Measurements from ENCODE around the gene SNAPIN.
"Not testable (repeated sequence)": the region's sequence is repeated elsewhere in the genome, so short reads cannot be mapped to it uniquely, and the experiment has no call there.

Gene SNAPIN

DNA sequence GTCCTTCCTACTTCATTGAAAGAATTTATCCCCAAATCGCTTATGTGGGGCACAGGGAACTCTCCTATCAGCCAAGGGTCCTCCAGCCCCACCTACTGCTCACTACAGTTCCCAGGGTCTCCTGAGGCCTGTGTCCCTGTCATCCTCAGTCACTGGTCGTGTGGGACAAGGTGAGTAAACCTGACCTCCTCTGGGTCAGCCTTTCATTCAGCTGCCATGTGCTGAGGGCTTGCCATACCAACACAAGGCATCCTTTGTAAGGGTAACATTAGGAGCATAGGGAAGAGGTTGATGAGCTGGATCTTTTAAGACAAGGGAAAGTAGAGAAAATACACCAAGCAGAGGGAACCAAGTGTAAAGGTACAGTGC is 11.2 kb upstream of the SNAPIN start:
- no peak for DNase-seq (ENCODE audit: low read depth)

DNA sequence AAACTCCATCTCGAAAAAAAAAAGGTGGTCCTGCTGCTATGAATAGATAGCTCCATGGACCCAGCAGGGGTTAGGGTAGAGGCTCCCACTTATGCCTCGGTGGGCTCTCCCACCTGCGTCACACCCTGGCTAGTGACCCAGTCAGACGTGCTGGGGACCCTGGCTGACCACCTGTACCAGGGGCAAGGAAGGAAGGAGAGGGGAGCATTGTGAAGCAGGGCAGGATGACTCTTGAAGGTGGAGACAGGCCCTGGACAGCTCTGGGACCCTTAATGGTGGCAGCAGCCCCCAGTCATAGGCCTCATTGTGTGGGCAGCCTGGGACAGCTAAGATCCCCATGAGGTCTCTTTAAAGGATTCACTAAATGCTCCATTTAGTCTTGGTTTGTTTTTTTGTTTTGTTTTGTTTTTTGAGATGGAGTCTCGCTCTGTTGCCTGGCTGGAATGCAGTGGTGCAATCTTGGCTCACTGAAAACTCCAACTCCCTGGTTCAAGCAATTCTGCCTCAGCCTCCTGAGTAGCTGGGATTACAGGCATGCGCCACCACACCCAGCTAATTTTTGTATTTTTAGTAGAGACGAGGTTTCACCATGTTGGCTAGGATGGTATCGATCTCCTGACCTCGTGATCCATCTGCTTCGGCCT is 10.4 kb upstream of the SNAPIN start:
- DNase-seq (ENCODE audit: low read depth), result no peak

DNA sequence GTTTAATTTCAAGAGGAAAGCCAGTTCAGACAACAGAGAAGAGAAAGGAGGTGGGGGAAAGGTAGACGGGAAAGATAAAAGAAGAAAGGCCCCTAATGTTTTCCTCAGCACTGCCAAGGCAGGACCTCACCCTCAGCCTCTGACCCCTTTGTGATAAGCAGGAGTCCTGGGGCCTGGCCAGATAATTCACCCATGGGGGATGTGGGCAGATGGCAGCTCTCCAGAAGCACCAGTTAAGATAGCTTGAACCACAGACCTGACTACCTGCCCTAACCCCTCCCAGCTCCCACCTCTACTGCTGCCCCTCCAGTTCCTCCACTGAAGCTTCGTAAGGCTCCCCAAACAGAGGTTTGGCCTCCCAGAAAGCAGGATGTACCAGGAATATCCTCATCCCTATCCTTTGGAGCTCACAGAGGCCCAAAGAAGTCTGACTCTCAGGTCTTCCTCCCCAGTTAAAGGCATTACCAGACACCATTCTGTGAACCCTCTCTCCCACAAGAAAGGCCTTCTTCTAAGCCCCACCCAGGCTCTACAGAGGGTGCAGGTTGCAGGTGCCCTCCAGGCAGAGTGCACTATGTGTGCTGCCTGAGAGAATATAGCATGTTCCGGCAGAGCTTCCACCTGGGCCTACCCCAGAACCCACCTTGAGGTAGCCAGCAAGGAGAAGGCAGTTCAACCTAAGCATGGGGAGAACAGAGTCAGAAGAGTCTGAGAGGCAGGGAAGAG is 9.2 kb upstream of the SNAPIN start:
- DNase-seq (ENCODE audit: low read depth), result no peak

DNA sequence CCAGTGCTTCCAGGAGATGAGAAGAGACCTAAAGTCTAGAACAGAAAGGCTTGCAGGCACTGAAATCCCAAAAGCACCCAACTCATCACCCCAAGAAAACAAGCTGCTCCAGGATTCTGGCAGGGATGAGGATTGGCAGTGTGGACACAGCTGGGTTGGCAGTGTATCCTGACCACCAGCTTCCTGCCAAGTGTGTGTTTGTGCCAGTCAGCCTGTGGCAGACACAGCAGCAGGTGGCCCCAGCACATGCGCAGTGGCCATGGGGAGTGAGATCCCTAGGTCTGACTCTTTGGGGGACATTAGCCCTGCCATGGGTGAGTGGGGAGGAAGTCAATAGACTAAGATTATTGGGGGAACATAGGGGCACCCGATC is 8.7 kb upstream of the SNAPIN start:
- DNase-seq (ENCODE audit: low read depth), result no peak

DNA sequence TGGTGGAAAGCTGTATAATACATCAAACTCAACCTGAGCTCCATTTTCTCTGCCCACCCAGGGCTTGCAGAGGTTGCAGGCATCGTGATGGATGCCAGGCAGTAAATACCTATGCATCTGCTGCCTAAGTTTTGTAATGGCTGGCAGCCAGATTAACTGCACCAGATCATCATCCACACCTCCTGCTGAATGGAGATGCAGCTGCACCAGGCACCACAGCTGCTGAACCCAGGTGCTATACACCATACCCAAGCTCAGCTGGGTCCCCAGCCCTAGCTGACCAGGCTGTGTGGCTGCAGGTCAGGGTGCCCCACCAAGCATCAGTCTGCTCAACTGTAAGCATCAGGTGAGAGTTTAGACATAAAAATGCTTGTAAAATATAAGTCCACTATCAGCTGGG is 6.7 kb upstream of the SNAPIN start:
- no peak for DNase-seq (ENCODE audit: low read depth)

DNA sequence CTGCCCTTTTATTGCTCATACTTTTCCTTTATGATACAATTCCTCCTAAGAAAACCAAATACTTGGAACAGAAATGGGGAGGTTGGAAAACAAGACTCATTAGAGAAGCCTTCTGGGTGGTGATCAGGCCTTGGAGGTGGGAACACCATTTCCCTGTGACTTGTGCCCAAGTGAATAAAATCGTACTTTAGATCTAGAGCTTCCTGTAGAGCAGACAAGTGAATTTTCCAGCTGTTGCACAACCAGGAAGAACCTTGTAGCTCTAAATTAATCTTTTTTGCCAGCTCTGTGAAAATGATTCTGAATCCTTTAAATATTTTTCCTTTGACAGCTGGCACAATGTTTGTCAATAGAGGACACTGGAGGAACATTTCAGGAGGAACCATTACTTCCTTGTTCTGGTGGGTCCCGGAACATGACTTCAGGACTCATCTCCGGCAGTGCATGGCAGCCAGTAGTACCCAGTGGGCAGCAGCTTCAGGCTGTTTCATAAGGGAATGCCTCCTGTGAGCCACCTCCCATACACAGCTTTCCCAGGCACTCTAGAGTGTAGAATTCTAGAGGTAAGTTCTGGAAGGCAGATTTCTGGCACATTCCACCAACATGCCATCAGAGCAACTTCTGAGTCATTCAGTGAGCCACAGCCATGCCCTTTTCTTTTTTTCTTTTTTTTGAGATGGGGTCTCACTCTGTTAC is 5.5 kb upstream of the SNAPIN start:
- no peak for DNase-seq (ENCODE audit: low read depth)

DNA sequence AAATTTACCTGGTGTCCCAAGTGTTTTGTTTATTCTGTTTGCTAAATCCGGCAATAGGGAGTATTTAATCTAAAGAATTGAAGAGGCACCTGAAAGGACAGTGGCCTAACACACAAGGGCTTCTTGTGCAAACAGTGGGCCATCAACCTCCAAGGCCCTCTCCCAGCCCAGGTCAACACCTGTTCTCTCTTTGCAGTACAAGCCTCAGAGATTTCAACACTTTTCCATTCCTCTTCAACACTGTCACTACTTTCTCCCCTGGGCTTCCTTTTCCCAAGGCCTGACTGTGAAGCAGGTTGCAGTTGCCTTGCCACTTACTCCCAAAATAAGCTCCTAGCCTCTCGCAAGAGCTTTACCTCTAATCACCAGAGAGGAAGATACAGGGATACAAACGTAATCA is 3.2 kb upstream of the SNAPIN start:
- DNase-seq (ENCODE audit: low read depth), result no peak

DNA sequence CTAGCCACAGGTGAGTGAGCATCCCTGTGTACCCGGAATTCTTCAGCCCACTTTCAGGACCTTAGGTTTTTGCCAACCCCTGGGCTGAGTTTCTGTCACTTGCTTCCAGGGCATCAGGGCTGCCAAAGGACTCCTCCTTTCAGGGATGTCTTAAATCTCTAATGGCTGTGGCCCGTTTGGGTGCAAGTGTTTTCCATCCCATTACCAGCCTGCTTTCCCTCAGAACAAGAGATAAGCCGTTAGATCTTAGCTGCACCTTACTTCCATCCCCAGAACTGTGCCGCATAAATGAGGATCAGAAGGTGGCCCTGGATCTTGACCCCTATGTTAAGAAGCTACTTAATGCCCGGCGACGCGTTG is 652 bp downstream of the SNAPIN start:
- no peak for DNase-seq (ENCODE audit: low read depth)

DNA sequence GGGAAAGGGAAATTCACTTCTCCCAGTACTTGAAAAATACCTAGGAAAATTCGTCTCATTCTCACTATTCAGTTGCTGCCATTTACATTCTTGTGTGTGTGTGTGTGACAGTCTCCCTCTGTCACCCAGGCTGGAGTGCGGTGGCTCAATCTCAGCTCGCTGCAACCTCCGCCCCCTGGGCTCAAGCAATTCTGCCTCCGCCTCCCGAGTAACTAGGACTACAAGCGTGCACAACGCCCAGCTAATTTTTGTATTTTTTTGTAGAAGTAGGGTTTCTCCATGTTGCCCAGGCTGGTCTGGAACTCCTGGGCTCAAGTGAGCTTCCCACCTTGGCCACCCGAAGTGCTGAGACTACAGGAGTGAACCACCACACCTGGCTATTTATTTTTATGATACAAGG is 1.2 kb downstream of the SNAPIN start:
- DNase-seq (ENCODE audit: low read depth), result no peak

DNA sequence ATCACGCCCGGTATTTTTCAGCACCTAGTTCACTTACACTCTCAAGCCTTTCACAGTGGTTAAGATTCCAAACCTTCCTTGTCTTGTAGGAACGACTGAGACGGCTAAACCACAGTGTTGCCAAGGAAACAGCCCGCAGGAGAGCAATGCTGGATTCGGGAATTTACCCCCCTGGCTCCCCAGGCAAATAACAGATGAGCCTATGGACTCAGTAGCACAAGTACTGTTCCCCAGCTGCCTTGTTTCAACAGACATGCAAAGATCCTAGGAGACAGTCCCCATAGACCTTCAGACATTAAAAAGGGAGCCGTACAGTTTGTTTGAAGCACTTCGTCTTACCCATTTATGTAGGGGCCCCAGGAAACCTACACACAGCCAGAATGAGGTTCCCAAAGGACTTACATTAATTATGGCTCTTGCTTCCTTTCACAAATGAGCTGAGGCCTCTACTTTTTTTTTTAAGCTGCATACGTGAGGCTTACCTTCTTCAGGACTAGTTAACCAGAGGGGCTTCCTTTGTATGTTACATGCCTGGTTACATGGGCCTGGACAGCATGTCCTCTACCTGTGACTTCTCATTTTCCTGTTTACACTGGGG is 2.7 kb downstream of the SNAPIN start:
- DNase-seq (ENCODE audit: low read depth), result no peak

DNA sequence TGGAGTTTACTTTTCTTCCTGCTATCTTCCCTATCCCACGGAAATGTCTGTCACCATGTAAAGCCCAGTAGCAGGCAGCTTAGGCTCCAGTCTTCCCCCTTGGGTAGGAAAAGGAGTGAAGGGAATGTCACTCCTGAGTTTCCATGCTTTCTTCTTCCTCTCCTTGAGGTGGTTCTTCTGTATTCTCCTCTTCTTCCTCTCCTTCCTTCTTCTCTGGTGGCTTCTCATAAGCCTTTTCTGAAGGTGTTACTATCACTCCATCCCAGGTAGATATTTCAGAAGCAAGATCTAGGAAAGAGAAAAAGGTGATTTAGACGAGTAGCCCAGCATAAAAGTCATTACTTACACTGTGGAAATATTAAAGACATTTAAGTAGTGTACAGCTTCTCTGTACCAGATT is 3.8 kb downstream of the SNAPIN start:
- no peak for DNase-seq (ENCODE audit: low read depth)

DNA sequence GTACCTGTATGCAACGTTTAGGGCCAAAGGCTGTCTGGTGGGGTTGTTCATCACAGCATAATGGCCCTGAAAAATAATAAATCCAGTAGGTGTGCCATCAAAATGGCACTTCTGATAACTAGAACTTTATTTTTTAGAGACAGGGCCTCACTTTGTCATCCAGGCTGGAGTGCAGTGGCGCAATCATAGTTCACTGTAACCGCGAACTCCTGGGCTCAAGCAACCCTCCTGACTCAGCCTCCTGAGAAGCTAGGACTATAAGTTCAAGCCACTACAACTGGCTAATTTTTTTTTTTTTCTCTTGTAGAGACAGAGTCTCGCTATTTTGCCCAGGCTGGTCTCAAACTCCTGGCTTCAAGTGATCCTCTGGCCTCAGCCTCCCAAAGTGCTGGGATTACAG is 4.7 kb downstream of the SNAPIN start:
- no peak for DNase-seq (ENCODE audit: low read depth)

DNA sequence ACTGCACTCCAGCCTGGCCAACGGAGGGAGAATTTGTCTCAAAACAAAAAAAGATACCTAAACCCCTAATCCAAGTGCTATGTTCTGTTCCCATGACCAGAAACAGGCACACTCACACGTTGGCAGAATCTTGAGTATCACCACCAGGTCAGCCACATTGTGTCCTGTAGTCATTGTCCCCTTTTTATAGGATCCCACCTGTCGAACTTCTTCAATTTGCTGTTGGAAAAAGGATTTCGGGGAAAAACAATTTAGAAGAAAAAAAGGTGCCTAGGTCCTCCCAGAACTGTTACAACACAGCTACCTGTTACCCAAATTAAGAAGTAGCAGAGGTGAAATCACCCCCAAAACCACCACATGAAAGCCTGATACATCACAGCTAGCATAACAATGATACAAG is 8.9 kb downstream of the SNAPIN start:
- no peak for DNase-seq (ENCODE audit: low read depth)

DNA sequence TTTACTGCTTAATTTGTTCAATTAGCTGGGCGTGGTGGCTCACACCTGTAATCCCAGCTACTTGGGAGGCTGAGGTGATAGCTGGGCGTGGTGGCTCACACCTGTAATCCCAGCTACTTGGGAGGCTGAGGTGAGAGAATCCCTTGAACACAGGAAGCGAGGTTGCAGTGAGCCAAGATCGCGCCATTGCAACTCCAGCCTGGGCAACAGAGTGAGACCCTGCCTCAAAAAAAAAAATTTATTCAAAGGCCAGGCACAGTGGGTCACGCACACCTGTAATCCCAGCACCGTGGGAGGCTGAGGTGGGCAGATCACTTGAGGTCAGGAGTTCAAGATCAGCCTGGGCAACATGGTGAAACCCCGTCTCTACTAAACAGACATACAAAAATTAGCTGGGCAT is 10.2 kb downstream of the SNAPIN start:
- DNase-seq (ENCODE audit: low read depth), result not testable (repeated sequence)

DNA sequence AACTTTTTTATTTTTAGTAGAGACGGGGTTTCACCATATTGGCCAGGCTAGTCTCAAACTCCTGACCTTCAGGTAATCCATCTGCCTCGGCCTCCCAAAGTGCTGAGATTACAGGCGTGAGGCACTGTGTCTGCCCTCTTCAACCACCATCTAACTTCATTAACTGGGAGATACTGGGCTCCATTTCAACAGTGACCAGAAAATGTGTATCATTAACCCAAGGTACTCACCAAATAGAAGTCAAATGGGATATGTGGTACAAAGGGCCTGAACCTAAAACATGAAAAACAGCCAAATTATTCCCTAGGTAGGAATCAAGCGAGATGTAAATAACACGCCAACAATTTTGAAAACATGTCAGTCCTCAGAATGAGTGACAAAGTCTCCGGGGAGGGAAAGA is 11.1 kb downstream of the SNAPIN start:
- no peak for DNase-seq (ENCODE audit: low read depth)

DNA sequence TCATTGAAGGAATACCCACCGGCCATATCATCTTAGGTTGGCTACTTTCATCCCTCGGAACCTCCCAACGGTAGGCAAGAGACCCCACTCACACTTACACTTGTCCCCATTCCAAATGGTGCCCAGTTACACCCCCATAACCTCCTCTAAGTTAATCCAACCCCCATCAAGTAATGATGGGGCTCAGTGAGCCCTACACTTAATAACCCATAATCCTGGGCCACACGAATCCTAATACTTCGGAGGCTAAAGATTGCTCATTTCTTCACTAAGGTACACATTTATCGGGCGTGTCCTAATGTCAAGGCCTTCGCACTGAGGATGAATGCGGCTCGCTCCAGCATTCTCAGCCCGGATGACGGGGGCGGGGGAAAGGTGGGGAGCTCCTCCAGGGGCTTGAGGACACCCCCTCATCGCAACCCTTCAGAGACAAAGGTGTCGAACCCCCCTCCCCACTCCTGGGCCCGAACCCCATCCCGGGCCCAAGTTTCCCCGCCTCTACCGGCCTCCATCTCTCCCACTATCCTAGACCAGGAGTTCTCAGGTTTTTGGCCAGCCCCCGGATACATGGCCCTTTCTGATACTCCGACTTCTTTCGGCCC is 11.9 kb downstream of the SNAPIN start:
- no peak for DNase-seq (ENCODE audit: low read depth)

DNA sequence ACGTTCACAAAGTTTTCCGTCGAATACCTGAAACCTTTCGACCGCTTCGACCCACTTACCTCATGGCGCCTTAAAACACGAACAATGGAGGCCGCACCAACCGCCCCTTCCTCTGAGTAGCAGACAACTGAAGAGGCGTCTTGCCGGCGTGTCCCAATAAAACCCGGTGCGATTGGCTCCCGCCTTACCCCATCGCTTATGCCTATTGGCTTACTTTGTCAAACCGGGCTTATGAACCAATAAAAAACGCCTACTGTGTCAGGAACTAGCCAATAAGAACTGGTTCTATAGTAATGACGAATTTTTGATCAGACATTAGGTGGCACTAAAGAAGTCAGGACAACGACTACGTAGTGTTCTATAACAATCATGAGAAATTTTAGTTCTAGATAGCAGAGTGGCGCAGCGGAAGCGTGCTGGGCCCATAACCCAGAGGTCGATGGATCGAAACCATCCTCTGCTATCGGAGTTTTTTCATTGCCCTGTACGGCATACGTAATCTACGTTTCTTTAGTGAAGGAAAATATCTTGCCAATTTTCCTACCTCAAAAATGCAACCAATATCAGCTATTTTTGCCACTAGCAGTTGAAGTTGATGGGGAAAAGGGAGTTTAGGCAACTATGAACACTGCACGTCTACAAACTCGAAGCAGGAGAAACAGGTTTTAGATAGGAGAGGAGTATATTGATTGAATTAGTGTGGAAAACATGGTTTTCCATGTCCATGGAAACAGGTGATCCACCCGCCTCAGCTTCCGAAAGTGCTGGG is 12.5 kb downstream of the SNAPIN start, which contains the start of gene ILF2:
ILF2 (minus strand) TSS at position 135 of the 769 bp plus-strand sequence; CDS start at position 64, 71 bp downstream.
- DNase-seq (ENCODE audit: low read depth), result peak; percentile 99

DNA sequence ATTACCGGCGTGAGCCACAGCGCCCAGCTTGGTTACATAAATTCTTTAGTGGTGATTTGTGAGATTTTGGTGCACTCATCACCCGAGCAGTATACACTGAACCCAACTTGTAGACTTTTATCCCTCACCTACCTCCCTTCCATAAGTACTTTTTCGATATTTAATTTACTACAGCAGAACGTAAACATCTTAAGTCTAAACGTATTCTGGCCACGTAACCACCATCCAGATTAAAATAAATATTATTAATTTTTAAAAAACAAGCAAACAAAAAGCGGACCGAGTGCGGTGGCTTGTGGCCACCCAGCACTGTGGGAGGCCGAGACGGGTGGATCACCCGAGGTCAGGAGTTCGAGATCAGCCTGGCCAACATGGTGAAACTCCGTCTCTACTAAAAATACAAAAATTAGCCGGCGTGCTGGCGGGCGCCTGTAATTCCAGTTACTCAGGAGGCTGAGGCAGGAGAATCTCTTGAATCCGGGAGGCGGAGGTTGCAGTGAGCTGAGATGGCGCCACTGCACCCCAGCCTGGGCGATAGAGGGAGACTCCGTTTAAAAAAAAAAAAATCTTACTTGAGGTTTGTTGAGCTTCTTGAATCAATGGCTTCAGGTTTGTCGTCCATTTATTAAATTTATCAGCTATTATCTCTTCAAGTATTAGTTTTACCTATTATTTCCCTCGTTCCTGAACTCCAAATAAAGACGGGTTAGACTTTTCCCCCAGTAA is 13.3 kb downstream of the SNAPIN start:
- not testable (repeated sequence) for DNase-seq (ENCODE audit: low read depth)

DNA sequence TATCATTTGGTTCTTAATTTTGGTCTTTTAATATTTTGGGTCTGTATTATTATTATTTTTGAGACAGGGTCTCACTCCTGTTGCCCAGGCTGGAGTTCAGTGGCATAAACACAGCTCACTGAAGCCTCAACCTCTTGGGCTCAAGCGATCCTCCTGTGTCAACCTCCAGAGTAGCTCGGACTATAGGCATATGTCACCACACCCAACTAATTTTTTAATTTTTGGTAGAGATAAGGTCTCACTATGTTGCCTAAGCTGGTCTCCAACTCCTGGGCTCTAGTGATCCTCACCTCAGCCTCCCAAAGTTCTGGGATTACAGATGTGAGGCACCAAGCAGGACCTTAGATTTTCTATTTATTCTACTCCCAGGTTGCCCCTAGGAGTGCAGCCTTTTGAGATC is 15.0 kb downstream of the SNAPIN start:
- no peak for DNase-seq (ENCODE audit: low read depth)

DNA sequence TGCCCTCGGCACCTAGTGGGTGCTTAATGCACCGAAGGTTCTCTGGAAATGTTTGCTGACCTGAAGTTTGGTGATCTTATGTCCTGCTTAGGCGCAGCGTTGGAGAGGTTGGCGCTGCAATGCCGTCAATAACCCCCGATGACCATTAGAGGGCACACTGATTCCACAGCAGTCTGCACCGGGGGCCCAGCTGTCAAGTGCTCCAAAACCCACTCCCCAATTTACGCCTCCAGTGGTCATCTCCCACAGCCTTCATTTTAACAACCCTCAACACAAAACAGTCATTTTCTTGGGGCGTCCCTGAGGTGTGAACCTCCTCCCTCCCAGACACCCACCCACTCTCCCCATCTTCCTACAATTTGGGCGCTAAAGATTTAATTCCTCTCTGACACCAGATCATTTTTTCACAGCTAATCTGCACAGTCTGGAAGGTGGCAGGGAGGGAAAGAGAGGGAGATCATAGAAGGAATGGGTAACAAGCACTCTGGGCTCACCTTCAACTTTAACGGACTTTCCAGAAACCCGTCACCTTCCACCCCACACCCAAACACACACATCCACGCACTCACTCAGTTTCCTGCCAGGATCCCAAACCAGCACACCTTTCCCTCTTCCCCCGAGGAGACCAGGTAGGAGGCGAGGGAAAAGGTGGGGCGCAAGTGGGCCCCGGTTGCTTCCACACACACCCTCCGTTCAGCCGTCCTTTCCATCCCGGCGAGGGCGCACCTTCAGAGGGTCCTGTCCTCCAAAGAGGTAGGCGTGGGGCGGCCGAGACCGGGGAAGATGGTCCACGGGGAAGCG is 19.4 kb downstream of the SNAPIN start:
- DNase-seq (ENCODE audit: low read depth), result no peak

All from GM04504 (cell line).